DMS114 treated with DMSO at 0.1 percent for 48 hours (cell line): ENCODE data around the gene CD22.

Experiments
- DNase-seq: peaks from one replicate; lab custom pipeline; 2025; ENCODE audit not compliant: unreplicated experiment; lab: John Stamatoyannopoulos, UW

Gene CD22

GRCh38 chr19:35340431-35340830, 11.4 kb downstream of the CD22 start:
- no peak for DNase-seq

GRCh38 chr19:35341006-35341405, 12.0 kb downstream of the CD22 start:
- DNase-seq, result no peak

- DNase-seq, result no peak
These were observed 12.7 kb downstream of the CD22 start for GRCh38 chr19:35341565-35342225.

GRCh38 chr19:35342430-35342829, 13.4 kb downstream of the CD22 start:
- no peak for DNase-seq

- no peak for DNase-seq
These were observed 15.6 kb downstream of the CD22 start for GRCh38 chr19:35344511-35345031.

- no peak for DNase-seq
These were observed 16.7 kb downstream of the CD22 start for GRCh38 chr19:35345671-35346111.

- DNase-seq, result no peak
These were observed 17.4 kb downstream of the CD22 start for GRCh38 chr19:35346193-35347052.

GRCh38 chr19:35347171-35347929, 18.4 kb downstream of the CD22 start, which contains the start of gene FFAR1:
Gene FFAR1 (plus strand): TSS chr19:35347902. CDS start chr19:35351552, 3,650 bp downstream.
- DNase-seq, result no peak

- no peak for DNase-seq
These were observed 18.9 kb downstream of the CD22 start for GRCh38 chr19:35347930-35348298.

- no peak for DNase-seq
These were observed 20.1 kb downstream of the CD22 start for GRCh38 chr19:35348911-35349611.

- no peak for DNase-seq
These were observed 20.9 kb downstream of the CD22 start for GRCh38 chr19:35349614-35350521.

GRCh38 chr19:35350591-35350990, 21.6 kb downstream of the CD22 start:
- DNase-seq, result no peak

GRCh38 chr19:35351411-35352176, 22.6 kb downstream of the CD22 start:
- DNase-seq, result no peak

GRCh38 chr19:35352177-35352447, 23.1 kb downstream of the CD22 start:
- no peak for DNase-seq

- peak; percentile 82 for DNase-seq
These were observed 23.7 kb downstream of the CD22 start for GRCh38 chr19:35352448-35353304.

GRCh38 chr19:35353635-35354034, 24.6 kb downstream of the CD22 start:
- no peak for DNase-seq

- DNase-seq, result no peak
These were observed 25.9 kb downstream of the CD22 start for GRCh38 chr19:35354898-35355297.

- no peak for DNase-seq
These were observed 26.9 kb downstream of the CD22 start for GRCh38 chr19:35355791-35356460.
